ENCODE data around the gene BLMH.

GRCh38 chr17:30217054-30217453 is 74.7 kb downstream of the BLMH start:
- TF ChIP-seq CTCF (conservative IDR thresholded peaks at IDR 0.05; ENCODE audit: low read length) (no peak), EZH2phosphoT487 (IDR thresholded peaks at IDR 0.05; ENCODE audit: borderline replicate concordance) (no peak)
